Activated gamma-delta T cell treated with anti-CD3 and anti-CD28 coated beads, Interleukin-2, amount 50 U/mL, for 16 hours (primary cell): ENCODE results near the gene HBB.
"Not testable (repeated sequence)": the region's sequence is repeated elsewhere in the genome, so short reads cannot be mapped to it uniquely, and the experiment has no call there.

Experiments used
- DNase-seq: peaks from one replicate; pipeline ENCODE4 v3.0.0-alpha.2; 2020; ENCODE audit warnings: low read depth

Gene HBB

GRCh38 chr11:5226732-5227310, at the start of gene HBB:
Gene HBB (minus strand): TSS chr11:5227071. CDS start chr11:5227021, 50 bp downstream.
- DNase-seq, result no peak

- no peak for DNase-seq
These were observed 48.7 kb upstream of the HBB start for GRCh38 chr11:5275369-5276110.

DNA sequence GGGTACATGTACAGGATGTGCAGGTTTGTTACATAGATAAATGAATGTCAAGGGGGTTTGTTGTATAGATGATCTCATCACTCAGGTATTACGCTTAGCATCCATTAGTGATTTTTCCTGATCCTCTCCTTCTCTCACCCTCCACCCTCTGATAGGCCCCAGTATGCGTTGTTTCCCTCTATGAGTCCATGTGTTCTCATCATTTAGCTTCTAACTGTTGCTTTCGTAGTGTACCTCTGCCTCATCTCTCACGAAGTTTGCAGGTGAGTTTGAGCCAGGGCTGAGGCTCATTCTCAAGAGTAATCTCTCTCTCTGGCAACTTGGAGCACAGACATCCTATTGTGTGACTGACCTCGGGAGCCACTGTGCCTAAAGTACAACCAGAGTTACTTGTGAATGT, 47.5 kb upstream of the HBB start:
- DNase-seq, result no peak

- DNase-seq, result no peak
These were observed 45.6 kb upstream of the HBB start for GRCh38 chr11:5272395-5273017.

DNA sequence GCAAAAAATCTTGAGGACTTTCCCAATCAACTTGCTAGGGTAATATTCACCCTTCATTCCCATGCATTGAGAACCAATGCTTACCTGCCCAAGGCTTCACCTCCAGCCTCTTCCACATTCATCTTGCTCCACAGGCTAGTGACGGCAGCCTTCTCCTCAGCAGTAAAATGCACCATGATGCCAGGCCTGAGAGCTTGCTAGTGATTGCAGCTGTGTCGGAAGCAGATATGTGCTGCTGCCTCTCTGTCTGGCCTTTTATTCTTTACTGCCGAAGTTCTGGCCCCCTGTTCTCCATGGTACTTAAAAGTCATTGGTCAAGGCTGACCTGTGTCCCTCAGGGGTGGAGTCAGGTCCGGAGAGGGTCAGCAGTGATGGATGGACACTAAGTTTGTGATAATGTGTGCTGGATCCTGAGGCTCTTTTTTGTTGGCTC, 42.9 kb upstream of the HBB start, which contains the start of gene HBE1:
Gene HBE1, minus strand, starts transcription at position 231 of the 433 bp plus-strand sequence. Its CDS starts 55 bp downstream, at position 176.
- DNase-seq, result no peak

- DNase-seq, result no peak
These were observed 40.2 kb upstream of the HBB start for GRCh38 chr11:5267033-5267563.

GRCh38 chr11:5266609-5267008, 39.7 kb upstream of the HBB start:
- DNase-seq, result no peak

GRCh38 chr11:5265832-5266231, 39.0 kb upstream of the HBB start:
- DNase-seq, result no peak

GRCh38 chr11:5258543-5259262, 31.8 kb upstream of the HBB start:
- DNase-seq, result no peak

- no peak for DNase-seq
These were observed 30.4 kb upstream of the HBB start for GRCh38 chr11:5257296-5257695.

DNA sequence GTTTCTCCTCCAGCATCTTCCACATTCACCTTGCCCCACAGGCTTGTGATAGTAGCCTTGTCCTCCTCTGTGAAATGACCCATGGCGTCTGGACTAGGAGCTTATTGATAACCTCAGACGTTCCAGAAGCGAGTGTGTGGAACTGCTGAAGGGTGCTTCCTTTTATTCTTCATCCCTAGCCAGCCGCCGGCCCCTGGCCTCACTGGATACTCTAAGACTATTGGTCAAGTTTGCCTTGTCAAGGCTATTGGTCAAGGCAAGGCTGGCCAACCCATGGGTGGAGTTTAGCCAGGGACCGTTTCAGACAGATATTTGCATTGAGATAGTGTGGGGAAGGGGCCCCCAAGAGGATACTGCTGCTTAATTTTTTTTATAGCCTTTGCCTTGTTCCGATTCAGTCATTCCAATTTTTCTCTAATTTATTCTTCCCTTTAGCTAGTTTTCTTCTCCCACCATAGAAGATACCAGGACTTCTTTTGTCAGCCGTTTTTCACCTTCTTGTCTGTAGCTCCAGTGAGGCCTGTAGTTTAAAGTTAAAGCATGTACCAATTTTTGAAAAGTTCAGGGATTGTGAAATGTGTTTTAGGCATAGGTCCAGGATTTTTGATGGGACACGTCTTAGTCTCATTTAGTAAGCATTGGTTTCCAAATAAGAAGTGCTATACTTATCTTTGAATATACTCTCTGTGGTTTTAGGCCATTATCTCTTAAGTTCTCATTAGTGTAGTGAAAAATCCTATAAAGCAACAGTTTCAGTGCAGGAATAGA, 28.0 kb upstream of the HBB start, which contains the start of gene HBG2:
Gene HBG2, minus strand, starts transcription at position 136 of the 768 bp plus-strand sequence. Its CDS starts 53 bp downstream, at position 83.
- DNase-seq, result not testable (repeated sequence)

DNA sequence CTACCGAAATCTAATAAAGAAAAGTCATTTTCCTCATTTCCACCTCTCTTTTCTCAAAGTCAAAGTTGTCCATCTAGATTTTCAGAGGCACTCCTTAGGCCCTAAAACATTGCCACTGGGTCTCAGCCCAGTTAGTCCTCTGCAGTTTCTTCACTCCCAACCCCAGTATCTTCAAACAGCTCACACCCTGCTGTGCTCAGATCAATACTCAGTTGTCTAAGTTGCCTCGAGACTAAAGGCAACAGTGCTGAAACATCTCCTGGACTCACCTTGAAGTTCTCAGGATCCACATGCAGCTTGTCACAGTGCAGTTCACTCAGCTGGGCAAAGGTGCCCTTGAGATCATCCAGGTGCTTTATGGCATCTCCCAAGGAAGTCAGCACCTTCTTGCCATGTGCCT, 27.2 kb upstream of the HBB start:
- DNase-seq, result not testable (repeated sequence)

DNA sequence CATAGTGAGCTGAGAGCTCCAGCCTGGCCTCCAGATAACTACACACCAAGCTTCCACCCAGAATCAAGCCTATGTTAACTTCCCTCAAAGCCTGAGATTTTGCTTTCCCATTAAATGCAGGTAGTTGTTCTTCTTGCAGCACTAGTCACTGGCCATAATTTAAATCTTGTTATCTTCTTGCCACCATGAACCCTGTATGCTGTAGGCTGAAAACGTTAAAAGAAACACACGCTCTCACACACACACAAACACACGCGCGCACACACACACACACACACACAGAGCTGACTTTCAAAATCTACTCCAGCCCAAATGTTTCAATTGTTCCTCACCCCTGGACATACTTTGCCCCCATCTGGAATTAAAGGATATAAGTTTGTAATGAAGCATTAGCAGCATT, 26.6 kb upstream of the HBB start:
- DNase-seq, result not testable (repeated sequence)

DNA sequence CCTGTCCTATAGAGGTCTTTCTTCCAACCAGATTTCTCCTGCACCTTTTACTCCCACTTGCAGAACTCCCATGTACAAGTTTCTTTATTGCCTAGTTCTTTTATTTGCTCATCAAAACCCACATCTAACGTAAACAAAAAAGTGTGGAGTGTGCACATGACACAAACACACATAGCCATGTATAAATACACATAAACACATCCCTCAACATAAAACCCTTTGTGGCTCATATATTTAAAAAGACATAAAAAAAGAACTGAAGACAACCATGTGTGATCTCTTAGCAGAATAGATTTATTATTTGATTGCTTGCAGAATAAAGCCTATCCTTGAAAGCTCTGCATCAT, 26.0 kb upstream of the HBB start:
- no peak for DNase-seq

DNA sequence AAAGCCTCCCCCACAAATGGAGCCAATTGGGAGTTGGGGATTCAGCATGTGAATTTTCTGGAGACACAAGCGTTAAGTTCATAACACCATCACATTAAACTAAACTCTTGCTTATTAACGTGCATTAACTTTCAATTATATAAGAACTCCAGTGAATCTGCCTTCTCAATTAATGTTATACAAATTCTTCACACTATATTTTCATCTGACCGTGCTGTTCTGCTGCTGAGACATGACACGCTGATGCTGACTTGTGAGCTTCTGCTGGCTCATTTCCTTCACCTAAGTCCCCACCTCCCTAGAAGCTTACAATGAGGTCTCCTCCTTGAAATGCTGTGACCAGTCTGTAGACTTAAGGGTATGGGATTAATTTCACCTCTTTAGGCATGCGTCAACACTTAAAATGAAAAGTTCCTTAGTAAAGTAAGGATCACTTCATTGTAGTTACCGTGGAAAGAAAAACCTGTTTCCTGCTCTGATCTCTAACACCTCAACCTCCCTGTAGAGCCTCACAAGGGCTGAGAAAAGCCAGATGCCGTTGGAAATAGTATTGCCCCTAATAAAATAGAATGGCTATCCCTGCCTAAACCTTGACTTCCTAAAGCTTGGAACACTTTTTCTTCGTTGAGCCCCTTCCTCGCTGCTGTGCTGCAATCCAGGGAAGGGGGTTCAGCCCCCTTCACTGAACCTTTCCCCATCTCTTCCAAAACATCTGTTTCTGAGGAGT, 25.5 kb upstream of the HBB start:
- DNase-seq, result no peak

GRCh38 chr11:5251746-5252145, 24.9 kb upstream of the HBB start:
- DNase-seq, result no peak

DNA sequence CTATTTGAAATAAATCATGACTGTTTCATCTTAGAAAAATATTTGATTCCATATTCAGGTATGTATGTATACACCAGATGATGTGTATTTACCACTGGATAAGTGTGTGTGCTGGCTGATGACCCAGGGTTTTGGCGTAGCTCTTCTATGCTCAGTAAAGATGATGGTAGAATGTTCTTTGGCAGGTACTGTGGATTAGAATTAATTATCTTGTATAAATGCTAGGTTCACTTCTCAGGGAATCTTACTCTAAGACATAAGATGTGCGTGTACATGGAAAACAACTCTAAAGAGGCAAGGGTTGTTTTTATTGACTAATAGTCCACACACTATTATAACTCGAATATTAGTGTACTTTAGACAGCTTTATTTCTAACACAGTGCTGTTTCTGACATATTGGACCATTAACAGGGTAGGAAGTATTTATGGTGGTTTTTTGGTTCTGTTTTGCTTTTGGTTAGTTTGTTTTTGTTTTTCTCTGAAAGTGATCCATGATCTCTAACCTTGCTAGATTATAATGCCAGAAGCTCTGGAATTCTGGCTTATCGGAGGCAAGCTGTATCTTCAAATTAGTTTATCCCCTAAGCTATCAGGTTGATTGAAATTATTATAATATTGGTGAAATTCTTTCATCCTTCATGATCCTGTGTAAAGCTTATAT, 23.8 kb upstream of the HBB start:
- DNase-seq, result no peak

- DNase-seq, result not testable (repeated sequence)
These were observed 23.0 kb upstream of the HBB start, which contains the start of gene HBG1 for GRCh38 chr11:5249807-5250396. Gene HBG1 (minus strand): TSS chr11:5249857. CDS start chr11:5249804, 53 bp downstream.

GRCh38 chr11:5248498-5248897, 21.6 kb upstream of the HBB start:
- DNase-seq, result not testable (repeated sequence)
